HG03565 (cell line): Measurements from ENCODE around the gene UBE3B.

Experiments
- ATAC-seq: cut with Tn5 transposase; IDR thresholded peaks from one replicate; pipeline ENCODE4 v1.9.1; 2021; ENCODE audit warnings: mild to moderate bottlenecking, moderate library complexity; ENCODE audit not compliant: unreplicated experiment

The UBE3B gene

GRCh38 chr12:109549613-109550270 is 72.3 kb downstream of the UBE3B start:
- ATAC-seq, result no peak

- no peak for ATAC-seq
These were observed 72.8 kb downstream of the UBE3B start for GRCh38 chr12:109550281-109550680.

GRCh38 chr12:109551108-109551507 is 73.7 kb downstream of the UBE3B start:
- no peak for ATAC-seq

- no peak for ATAC-seq
These were observed 75.5 kb downstream of the UBE3B start for GRCh38 chr12:109552971-109553370.

- ATAC-seq, result no peak
These were observed 76.0 kb downstream of the UBE3B start for GRCh38 chr12:109553483-109553882.

- no peak for ATAC-seq
These were observed 76.6 kb downstream of the UBE3B start for GRCh38 chr12:109553906-109554500.

GRCh38 chr12:109554761-109555160 is 77.3 kb downstream of the UBE3B start:
- no peak for ATAC-seq

- no peak for ATAC-seq
These were observed 78.2 kb downstream of the UBE3B start for GRCh38 chr12:109555431-109556315.

GRCh38 chr12:109557200-109557599 is 79.8 kb downstream of the UBE3B start:
- no peak for ATAC-seq

GRCh38 chr12:109557805-109558204 is 80.4 kb downstream of the UBE3B start:
- no peak for ATAC-seq

- no peak for ATAC-seq
These were observed 81.2 kb downstream of the UBE3B start for GRCh38 chr12:109558374-109559199.

GRCh38 chr12:109559200-109559505 is 81.7 kb downstream of the UBE3B start:
- no peak for ATAC-seq

- ATAC-seq, result no peak
These were observed 82.2 kb downstream of the UBE3B start for GRCh38 chr12:109559601-109560000.

GRCh38 chr12:109560867-109561710 is 83.7 kb downstream of the UBE3B start:
- ATAC-seq, result no peak

- no peak for ATAC-seq
These were observed 84.2 kb downstream of the UBE3B start for GRCh38 chr12:109561711-109562030.

- no peak for ATAC-seq
These were observed 85.4 kb downstream of the UBE3B start for GRCh38 chr12:109562871-109563270.

- no peak for ATAC-seq
These were observed 86.2 kb downstream of the UBE3B start for GRCh38 chr12:109563291-109564284.

GRCh38 chr12:109566424-109566823 is 89.0 kb downstream of the UBE3B start:
- no peak for ATAC-seq

GRCh38 chr12:109567296-109567695 is 89.9 kb downstream of the UBE3B start:
- no peak for ATAC-seq
